ENCODE data around the gene GNE. TPM values are rescaled to one million over a fixed set of nuclear protein-coding genes. Genes with fewer than 3 reads are reported as not detected.
A peak's percentile ranks its signal among the peaks of the same experiment; 100 is the strongest.

GNE gene
- total RNA-seq, 4 donors from 2014 or later, result 25.3 to 35.6 (median 29.9) TPM

DNA sequence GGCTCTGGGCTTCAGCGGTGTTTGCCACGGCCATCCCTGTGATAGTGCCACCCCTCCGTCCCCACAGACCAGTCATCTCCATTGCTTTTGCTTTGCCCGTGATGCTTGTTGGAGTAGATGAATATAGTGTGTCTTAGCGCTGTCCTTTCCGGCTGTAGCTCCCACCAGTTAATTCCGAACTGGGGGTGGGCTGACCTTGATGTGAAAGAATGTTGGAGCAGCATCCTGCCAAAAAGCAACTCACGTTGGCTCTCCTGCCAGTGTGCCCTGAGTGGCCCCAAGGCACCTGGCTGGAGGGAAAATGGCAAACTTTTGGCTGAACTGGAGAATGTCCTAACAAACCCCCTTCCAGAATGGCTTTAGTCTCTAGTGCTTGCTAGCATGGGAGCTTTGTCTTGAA is 47.5 kb downstream of the GNE start:
- 78% methylated on average over 8 of the region's 8 CpGs for WGBS
- TF ChIP-seq EP300 (IDR thresholded peaks at IDR 0.05) (no peak), POLR2AphosphoS5 (IDR thresholded peaks at IDR 0.05) (no peak), CTCF (IDR thresholded peaks at IDR 0.05) (no peak), POLR2A (IDR thresholded peaks at IDR 0.05; ENCODE audit: low read depth) (no peak)
- Histone ChIP-seq H3K36me3 (peaks cover 34 to 80% (median 67%) of the 10 kb centered on the region in 4 donors), H3K4me1 (peaks cover 66 to 86% (median 80%) of the 10 kb centered on the region in 4 donors), H3K27ac (replicated peaks in 1 of 4) (peak overlapping the region in 2 of 4 donors; percentile 13 to 22), H3K27me3 (no peaks in the 10 kb centered on the region), H3K4me3 (no peak overlapping the region), H3K9me3 (no peaks in the 10 kb centered on the region)
- intact Hi-C loops (cut with DNase I), result no loop called here
- DNase-seq (ENCODE audit: extremely low spot score), result no peak

- WGBS, result 69% methylated on average over 10 of the region's 10 CpGs
- H3K27me3 ChIP-seq, result no peaks in the 10 kb centered on the region
- H3K36me3 ChIP-seq, result peaks cover 54 to 98% (median 86%) of the 10 kb centered on the region in 4 donors
- TF ChIP-seq POLR2A (IDR thresholded peaks at IDR 0.05; ENCODE audit: low read depth), result no peak
- TF ChIP-seq POLR2AphosphoS5 (IDR thresholded peaks at IDR 0.05), result no peak
- TF ChIP-seq CTCF (IDR thresholded peaks at IDR 0.05), result no peak
- no peak for TF ChIP-seq EP300 (IDR thresholded peaks at IDR 0.05)
- peak overlapping the region in 1 of 4 donors; percentile 3 for H3K27ac ChIP-seq (replicated peaks in 1 of 4)
- no peak overlapping the region for H3K4me3 ChIP-seq
- no peaks in the 10 kb centered on the region for H3K9me3 ChIP-seq
- intact Hi-C loops (cut with DNase I), result no loop called here
- DNase-seq (ENCODE audit: extremely low spot score), result no peak
- H3K4me1 ChIP-seq, result peaks cover 55 to 68% (median 62%) of the 10 kb centered on the region in 4 donors
These were observed 49.6 kb downstream of the GNE start for GRCh38 chr9:36208521-36209253.

- intact Hi-C loops (cut with DNase I), result no loop called here
- peak overlapping the region in 2 of 4 donors; percentile 12 to 21 for H3K27ac ChIP-seq (replicated peaks in 1 of 4)
- peaks cover 53 to 62% (median 56%) of the 10 kb centered on the region in 4 donors for H3K4me1 ChIP-seq
- no peak for TF ChIP-seq CTCF (IDR thresholded peaks at IDR 0.05)
- no peak for TF ChIP-seq POLR2AphosphoS5 (IDR thresholded peaks at IDR 0.05)
- no peak for TF ChIP-seq POLR2A (IDR thresholded peaks at IDR 0.05; ENCODE audit: low read depth)
- no peak for TF ChIP-seq EP300 (IDR thresholded peaks at IDR 0.05)
- 57% methylated on average over 1 of the region's 1 CpG for WGBS
- peaks cover 66 to 99% (median 89%) of the 10 kb centered on the region in 4 donors for H3K36me3 ChIP-seq
- no peaks in the 10 kb centered on the region for H3K9me3 ChIP-seq
- H3K4me3 ChIP-seq, result no peak overlapping the region
- no peaks in the 10 kb centered on the region for H3K27me3 ChIP-seq
- DNase-seq (ENCODE audit: extremely low spot score), result no peak
These were observed 50.7 kb downstream of the GNE start for GRCh38 chr9:36207546-36208012.

GRCh38 chr9:36207016-36207415 is 51.2 kb downstream of the GNE start:
- Histone ChIP-seq H3K27me3 (no peaks in the 10 kb centered on the region), H3K27ac (replicated peaks in 1 of 4) (no peak overlapping the region), H3K4me3 (no peak overlapping the region), H3K36me3 (peaks cover 67 to 99% (median 89%) of the 10 kb centered on the region in 4 donors), H3K9me3 (no peaks in the 10 kb centered on the region), H3K4me1 (peaks cover 50 to 56% (median 53%) of the 10 kb centered on the region in 4 donors)
- intact Hi-C loops (cut with DNase I), result no loop called here
- DNase-seq (ENCODE audit: extremely low spot score), result no peak
- WGBS, result 76% methylated on average over 4 of the region's 4 CpGs
- TF ChIP-seq CTCF (IDR thresholded peaks at IDR 0.05), result no peak
- no peak for TF ChIP-seq EP300 (IDR thresholded peaks at IDR 0.05)
- TF ChIP-seq POLR2AphosphoS5 (IDR thresholded peaks at IDR 0.05), result no peak
- no peak for TF ChIP-seq POLR2A (IDR thresholded peaks at IDR 0.05; ENCODE audit: low read depth)

Measured in esophagus muscularis mucosa (tissue), 4 donors.